Kidney glomerular epithelial cell (primary cell): Measurements from ENCODE around the gene ADCY5.

Source experiments
- DNase-seq: peaks from one replicate; lab custom pipeline; 2025; lab: John Stamatoyannopoulos, UW

Gene ADCY5

DNA sequence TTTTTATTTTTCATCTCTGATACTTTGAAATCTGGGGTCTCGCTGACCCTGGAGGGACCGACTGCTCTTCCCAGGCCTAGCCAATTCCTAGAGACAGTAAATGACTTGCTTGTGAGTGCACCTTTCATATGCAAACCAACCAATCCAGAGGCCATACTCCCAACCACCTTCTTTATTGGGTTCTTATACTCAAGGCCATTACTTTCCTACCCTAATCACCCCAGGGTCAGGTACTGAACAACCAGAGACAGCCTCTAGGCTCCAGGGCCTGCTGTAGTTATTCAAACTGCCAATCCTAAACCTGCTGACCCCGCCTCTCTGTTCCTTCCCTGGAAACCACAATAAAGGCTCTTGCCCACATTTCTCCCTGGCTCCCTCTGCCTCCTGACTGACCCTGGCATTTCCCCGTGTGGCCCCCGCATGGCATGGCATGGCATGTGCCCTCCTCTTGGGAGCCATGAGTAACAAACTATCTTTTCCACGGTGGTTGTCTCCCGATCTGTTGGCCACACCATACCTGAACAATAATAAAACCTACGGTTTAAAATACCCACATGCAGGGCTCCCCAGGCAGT lies 42.9 kb downstream of the ADCY5 start:
- no peak for DNase-seq

DNA sequence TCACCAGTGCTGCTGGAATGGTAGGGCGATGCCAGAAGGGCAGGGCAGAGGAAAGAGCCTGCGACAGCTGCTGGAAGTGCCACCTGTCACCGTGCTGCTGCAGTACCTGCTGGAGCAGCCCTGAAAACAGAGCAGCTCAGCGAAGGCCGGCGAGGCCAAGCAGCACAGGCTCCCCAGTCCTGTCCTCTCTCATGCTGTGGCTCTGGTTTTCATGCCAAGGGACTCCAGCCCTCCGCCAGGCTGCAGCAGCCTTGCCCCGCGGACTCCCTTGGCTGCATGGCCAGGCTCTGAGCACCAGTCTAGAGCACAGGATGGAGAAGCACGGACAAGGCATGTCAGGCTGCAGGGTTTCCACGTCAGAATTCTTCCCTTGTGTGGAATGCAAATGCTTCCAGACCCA lies 43.9 kb downstream of the ADCY5 start:
- no peak for DNase-seq

DNA sequence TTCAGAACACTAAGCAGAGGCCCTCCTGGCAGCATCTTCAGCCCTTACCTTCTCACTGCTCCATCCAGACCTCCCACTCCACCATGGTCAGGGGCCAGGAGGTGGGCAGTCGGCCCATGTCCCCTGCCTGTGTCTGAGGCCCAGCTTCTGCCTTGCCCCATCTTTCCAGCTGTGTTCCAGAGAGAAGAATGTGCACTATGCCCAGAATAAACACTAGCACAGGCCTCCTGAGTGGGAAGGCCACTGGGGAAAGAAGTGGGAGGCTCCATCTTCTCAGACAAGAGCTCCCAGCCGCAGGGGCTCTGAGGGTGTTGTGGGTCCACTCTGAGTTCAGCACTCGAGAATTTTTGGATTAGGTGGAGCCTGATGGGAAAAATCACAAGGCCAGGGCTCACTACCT lies 44.5 kb downstream of the ADCY5 start:
- DNase-seq = no peak

DNA sequence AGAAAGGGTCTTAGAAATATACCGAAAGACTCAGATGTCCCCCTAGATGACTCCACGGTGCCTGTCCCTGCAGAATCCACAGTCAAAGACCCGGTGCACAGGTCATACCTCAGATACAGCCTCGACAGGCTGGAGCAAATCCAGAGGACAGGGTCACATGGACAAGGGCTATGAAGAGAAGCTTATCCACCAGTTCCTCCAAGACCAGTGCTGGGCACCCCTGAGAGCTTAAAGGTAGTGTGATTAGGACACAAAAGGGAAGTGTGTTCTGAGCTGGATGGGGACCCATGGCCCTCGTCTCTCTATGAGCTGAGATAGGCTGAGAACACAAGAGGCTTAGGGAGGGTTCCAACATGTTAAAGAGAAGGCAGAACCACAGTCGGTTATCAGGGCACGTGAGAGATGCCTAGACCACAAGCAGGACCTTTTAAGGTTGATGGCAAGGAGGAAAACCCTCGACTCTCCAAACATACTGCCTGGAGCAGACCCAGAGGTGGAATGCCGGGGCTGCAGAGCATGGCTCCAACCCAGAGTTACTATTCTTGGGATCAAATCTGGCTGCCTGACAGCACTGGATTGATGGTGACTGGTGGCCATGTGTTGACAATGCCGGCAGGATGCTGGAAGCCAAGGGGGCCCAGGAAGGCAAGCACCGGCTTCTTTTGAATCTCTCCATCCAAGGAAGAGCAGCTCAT lies 46.9 kb downstream of the ADCY5 start:
- DNase-seq = no peak

DNA sequence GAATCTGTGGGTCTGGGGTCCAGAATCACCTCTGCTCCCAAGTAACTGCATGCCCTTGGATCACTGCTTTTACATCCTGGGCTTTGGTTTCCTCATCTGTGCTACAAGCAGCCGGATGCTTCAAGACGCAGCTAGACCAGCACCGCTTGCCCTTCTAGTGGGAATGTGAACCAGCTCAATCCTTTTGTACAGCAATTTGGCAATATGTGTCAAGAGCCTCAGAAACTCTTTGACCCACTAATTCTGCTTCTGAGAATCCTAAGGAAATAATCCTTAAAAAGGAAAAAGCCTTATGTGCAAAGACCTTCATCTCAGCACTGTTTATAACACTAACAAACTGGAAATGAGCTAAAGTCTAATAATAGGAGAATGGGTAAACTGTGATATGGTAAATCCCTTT lies 48.7 kb downstream of the ADCY5 start:
- no peak for DNase-seq

DNA sequence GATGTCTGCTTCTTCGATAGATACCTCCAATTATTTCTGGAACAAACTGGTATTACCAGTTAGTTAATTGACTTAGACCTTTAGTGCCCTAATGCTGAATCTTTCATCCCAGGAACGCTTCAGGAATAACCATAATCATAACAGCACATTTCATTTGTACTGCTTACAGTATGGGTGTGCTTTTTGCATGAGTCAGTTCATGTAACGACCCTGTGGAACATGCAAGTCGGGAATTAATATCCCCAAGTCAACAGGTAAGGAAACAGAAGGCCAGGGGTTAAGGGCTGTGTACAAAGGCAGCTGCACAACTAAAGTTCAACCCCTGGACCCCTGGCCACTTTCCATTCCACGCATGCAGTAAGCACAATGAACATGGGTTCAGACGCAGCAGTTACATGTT lies 49.2 kb downstream of the ADCY5 start:
- DNase-seq = no peak

DNA sequence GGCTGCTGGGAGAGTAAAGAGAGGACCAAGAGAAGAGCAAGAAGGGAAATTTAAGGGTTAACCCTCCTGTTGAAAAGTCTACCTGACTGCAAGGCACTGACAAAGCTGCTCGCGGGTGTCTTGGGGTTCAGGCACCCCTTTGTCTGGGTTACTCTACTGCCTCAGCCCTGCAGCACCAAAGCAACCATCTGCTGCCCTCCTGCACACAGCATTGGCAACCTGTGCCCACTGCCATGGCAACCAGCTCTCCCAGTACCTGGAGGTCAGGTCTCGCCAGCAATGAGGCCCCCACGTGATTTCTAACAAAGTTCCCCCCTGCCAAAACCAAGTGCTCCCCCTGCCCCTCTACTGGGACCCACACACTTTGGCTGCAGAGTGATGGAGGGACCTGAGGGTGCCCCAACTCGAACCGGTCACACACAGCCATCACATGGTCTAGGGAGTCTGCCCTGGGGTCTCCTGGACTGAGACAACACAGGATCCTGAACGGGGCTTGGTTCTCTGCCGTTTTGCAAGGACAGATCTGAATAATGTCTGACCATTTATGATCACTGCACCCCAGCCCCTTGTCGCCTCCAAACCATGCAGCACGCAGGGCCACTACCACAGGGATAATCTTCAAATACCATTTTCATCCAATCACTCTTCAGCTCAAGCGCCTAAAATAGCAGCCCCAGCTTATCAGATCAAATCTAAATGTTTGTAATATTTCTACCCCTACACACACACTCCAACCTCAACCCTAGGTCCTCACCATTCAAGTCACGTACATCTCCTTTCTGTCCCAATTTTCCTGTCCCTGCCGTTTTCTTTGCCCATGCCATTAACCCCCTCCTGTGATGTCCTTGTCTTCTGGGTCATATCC lies 50.7 kb downstream of the ADCY5 start:
- DNase-seq = no peak

DNA sequence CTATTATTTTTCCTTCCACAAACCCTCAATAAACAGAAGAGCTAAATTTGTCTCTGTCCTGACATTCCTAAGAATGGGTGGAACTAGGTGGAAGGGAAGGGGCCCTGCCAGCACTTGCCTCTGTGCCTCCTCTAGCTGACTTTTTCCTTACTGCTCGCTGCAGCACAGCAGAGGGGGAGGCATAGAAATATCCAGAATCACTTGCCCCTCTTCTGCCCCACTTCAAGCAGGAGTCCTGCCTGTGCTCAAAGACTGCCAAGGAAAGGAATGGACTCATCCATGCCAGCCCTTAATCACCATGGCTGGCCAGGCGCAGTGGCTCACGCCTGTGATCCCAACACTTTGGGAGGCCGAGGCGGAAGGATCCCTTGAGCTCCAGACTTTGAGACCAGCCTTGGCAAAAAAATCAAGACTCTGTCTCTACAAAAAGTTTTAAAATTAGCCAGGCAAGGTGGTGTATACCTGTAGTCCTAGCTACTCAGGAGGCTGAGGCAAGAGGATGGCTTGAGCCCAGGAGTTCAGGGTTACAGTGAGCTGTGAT lies 51.8 kb downstream of the ADCY5 start:
- no peak for DNase-seq

DNA sequence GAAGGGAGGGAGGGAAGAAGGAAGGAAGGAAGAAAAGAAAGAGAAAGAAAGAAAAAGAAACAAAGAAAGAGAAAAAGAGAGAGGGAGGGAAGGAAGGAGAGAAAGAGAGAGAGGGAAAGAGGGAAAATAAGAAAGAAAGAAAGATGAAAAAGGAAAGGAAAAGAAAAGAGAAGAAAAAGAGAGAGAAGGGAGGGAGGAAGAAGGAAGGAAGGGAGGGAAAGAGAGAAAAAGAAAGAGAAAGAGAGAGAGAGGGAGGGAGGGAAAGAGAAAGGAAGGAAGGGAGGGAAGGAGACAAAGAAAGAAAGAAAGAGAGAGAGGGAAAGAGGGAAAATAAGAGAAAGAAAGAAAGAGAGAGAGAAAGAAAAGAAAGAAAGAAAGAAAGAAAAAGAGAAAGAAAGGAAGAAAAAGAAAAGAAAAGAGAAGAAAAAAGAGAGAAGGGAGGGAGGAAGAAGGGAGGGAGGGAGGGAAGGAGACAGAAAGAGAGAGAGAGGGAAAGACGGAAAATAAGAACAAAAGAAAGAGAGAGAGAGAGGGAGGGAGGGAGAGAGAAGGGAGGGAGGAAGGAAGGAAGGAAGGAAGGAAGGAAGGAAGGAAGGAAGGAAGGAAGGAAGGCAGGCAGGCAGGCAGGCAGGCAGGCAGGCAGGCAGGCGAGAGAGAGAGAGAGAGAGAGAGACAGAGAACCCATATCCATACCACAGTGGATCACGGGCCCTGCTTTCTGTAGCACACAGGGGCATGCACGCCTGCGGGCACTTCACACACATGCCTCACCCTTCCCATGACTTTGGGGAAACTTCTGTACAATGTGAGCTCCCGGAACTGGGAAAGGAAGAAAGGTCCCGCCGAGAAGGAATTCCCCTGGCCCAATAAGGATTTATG lies 52.5 kb downstream of the ADCY5 start:
- DNase-seq = no peak

DNA sequence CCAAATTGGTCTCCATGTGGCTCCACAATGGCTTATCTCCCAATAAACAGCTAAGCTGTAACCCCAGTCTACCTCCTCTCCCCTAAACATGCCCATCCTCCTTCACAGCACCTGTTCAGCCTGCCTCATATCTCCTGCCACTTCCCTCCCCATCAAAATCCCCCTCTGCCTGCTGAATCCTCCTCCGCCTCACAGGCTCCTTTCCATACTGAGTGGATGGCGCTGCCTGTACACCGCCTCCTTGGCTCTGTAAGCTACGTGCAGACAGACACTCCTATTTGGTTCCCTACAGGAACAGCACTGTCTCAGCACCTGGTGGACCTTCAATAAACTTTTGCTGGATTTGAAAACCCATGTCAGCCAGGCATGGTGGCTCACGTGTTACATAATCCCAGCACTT lies 53.7 kb downstream of the ADCY5 start:
- DNase-seq = no peak

DNA sequence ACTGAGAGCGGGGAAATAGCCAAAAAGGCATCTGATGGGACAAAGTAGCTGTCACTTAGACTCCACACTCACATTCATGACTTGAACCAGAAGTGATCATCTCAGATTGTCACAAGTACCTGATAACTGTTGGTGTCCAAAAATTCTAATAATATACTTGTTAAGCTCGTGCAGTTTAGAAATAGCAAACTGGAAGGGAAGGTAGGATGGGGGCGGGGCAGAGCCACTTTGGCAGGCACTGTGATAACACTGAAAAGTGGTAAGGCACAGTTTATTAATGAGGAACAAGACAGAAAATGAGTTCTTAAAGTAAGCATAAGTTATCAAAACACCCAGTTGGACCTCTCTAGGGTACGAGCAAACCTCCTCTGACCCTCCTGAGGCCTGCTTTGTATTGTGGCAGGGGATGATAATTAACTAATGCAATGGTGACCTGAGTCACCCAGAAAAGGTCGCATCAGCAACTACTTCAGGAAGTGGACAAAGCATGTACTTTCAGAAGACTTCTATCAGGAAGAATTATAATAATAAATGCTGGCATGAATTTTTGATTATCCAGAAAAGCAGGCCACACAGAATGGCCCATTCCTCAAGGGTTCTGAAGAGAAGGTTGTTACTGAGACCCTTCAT lies 54.4 kb downstream of the ADCY5 start:
- no peak for DNase-seq

DNA sequence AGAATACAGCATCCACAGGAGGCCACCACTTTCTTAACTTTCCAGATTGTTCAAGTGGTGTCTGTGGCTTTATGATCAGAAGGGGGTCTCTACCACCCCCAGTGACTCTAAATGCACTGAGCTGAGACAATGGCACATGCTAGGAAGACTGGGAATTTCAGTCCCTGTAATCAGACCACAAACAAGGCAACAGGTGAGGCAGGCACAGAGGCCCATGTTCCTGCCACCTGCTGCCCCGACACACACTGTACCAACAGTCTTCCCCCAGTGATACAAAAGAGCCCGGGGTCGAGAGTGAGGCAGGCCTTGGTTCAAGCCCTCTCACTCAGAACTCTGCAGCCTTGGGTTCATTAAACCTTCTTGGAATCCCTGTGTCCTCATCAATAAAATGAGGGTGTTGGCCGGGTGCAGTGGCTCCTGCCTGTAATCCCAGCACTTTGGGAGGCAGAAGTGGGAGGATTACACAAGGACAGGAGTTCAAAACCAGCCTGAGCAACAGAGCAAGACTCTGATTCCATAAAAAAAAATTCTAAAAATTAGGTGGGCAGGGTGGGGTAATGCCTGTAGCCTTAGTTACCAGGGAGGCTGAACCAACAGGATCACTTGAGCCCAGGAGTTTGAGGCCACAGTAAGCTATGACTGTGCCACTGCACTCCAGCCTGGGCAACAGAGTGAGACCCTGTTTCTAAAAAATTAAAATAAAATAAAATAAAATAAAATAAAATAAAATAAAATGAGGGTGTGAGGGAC lies 55.8 kb downstream of the ADCY5 start:
- no peak for DNase-seq

DNA sequence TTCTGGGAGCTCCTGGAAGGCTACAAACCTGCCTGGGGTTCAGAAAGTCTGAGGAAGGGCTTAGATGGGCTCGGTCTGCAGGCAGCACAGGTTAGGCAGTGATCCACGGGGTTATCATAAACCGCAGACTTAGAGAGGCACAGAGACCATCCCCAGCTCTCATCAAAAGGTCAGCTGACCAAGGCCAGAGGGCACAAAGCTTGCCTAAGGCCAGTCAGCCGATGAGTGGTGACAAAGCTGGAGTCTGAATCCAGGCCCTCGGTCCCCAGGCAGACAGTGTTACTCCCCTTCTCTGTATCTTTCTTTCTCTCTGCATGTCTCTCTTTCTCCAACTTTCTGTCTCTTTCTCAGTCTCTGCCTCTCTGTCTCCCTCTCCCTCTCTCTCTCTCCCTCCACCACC lies 56.5 kb downstream of the ADCY5 start:
- DNase-seq = no peak

DNA sequence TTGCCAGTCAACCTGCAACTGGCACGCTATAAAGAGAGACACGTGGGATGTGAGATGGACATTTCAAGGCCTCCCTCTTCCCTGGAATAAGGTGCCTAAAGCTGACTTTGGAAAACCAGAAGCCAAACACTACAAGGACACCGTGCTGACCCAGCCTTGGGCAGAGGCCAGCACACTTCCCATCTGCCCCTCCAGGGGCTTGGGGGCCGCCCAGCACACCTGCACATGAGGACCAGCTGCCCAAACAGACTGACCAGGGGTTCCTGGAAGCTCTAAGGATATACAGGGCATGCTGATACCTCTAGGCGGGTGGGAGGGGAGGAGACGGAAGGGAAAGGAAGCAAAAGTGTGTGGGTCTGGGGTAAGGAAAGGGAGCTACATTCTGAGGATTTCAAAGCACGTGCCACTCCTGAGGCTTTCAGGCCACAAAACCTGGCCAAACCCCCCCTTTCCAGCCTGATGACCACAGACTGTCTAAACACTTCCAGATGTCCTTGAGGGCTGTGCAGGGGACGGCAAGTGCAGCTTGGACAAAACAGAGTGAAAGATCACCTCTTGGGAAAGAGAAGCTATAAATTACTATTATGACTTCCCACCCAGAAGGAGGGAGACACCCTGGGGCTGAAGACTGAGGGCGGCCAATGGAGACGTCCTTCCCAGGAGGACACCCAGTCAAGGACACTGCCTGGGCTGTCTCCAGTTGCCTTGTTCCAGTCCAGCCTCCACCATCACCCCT lies 57.9 kb downstream of the ADCY5 start:
- DNase-seq = no peak

DNA sequence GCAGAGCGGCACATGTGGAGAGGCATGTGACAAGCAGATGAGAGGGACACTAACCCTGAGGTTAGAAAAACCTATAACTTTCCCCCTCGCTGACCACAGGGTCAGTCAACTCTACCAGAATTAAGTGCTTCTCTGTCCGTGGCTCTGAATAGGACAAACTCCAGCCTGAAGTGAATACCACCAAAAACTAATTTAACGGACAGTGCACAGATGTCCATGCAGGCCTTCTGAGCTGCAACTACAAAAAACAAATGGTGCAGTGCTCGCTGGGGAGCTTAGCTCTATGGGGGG lies 59.3 kb downstream of the ADCY5 start:
- DNase-seq = no peak

DNA sequence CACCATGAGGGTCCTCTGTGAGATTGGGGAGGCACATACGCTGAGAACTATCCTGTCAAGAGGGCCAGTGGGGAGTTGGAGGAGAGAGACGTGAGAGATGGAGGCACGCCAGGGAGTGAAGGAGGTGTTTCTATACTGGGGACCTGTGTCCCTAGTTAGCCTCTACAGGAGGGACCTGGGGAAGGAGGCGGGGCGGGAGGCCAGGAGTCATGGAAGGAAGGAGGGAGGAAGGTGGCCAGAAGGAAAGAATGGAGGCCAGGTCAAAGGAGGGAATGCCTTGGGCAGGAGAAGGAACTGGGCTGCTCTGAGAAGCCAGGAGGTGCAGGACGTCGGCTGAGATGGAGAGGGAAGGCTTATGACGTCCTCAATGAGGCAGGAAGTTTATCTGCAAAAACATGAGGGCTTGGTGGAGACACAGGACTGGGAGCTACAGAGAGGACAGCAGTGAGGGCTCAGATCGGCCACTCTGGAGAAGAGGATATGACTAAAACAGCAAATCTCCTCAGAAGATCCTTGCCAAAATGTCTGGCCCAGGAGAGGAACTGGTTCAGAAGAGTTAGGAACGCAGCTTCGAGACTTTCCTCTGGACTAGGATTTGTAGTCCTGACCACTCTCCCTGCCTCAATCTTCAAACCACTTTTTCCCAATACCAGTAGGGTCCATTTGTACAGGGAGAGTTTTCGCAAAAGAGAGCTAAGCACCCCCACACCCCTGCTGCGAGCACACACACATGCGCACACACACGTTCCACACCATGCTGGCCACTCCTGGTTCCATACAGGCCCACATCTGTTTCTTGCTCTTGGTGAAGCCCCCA lies 59.9 kb downstream of the ADCY5 start:
- no peak for DNase-seq

DNA sequence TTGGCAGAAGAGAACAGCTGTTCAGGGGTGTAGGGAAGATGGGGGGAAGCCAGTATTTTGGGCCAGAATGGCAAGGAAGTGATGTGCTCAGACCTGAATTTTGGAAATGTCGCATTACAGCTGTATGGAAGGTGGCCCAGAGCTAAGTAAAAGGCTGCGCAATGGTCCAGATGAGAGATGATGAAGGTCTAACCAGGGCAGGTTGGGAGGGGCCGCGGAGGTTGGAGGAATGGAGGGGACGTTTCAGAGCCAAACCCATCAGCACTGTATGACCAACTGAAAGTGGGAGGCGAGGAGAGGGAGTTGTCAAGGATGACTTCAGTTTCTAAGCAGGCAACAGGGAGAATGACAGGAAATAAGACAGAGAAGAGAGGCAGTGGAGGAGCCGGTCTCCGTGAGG lies 60.8 kb downstream of the ADCY5 start:
- no peak for DNase-seq

DNA sequence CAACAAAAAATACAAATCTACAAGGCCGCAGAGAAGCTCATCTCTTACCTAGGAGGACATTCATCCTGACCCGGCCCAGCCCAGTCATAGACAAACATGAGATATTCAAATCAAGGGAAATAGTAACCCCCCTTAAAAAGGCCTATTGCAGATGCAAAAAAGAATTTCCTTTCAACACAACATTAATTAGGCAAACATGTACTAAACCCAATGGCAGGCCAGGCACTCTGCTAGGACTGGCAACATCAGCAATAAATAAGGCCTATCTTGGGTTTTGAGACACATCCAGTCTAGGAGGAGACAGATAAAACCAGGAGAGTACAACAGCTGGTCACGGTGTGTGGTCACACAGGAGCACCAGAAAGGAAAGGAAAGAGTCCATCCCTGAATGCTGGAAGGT lies 61.4 kb downstream of the ADCY5 start:
- DNase-seq = no peak

DNA sequence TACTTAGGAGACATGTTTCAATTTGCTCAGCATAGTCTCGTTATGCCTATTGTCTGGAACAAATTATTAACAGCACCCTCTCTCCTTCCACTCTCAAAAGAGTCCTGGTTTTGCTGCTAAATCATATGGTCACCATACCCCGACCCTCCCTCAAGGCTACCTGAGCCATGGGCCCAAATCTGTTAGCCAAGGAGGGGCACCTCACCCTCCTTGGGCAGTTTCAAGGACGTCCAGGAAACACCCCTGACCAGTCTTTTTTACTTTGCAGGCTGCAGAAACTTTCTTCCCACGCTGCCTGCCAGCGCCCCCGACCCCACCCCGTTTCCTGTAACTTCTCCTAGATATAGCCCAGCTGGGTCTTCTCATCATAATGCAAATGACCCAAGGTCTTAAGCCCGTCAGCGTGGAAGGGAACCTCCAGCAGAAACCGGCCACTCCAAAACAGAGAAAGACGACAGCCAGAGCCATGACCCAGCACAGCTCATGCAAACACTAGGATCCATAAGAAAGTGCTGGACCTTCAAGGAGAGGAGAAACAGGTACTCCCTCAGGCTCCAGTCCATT lies 62.3 kb downstream of the ADCY5 start:
- no peak for DNase-seq
